Vagina (tissue), 2 donors: ENCODE data around the gene CLUH. TPM values are rescaled to one million over a fixed set of nuclear protein-coding genes. Genes with fewer than 3 reads are reported as not detected.

Experiments
- DNase-seq, 2 donors: peaks; one replicate each; pipeline ENCODE4 v3.0.0-alpha.2; 2017; ENCODE audit errors: extremely low spot score in 2 of 2
- H3K27ac ChIP-seq: fragments of 200-600 bp; sonication (generic); one replicate; pipeline ENCODE4 v1.5.1; 2019
- H3K27me3 ChIP-seq: fragments of 200-600 bp; sonication (generic); one replicate; pipeline ENCODE4 v1.5.1; 2019
- H3K36me3 ChIP-seq, 2 donors: fragments of 200-600 bp; sonication (generic); one replicate each; pipeline ENCODE4 v1.5.1; 2017 to 2019
- H3K4me1 ChIP-seq: fragments of 200-600 bp; sonication (generic); one replicate; pipeline ENCODE4 v1.5.1; 2019
- H3K4me3 ChIP-seq, 2 donors: fragments of 200-600 bp; sonication (generic); 1 replicate in 1 of 2; 2 replicates in 1 of 2; pipeline ENCODE4 v1.5.1; 2016 to 2019
- H3K9me3 ChIP-seq: fragments of 200-600 bp; sonication (generic); one replicate; pipeline ENCODE4 v1.5.1; 2019
- CTCF ChIP-seq, 3 experiments: fragments of 450-650 bp in 2 of 3; fragments of 200-600 bp in 1 of 3; sonication (generic) in 1 of 3; IDR thresholded peaks; one replicate each; pipeline ENCODE4 v1.5.1; 2017 to 2019; ENCODE audit warnings: antibody characterized with exemption in 3 of 3, mild to moderate bottlenecking in 2 of 3, moderate library complexity in 2 of 3
- POLR2A ChIP-seq, 2 donors: fragments of 450-650 bp; IDR thresholded peaks; one replicate each; pipeline ENCODE4 v1.6.1; 2017; ENCODE audit warnings: antibody characterized with exemption in 2 of 2, mild to moderate bottlenecking in 2 of 2, moderate library complexity in 2 of 2
- POLR2AphosphoS5 ChIP-seq, 2 donors: sonication (generic); formaldehyde crosslinking; IDR thresholded peaks; one replicate each; pipeline ENCODE4 v1.9.0; 2017; ENCODE audit warnings: antibody characterized with exemption in 2 of 2, mild to moderate bottlenecking in 2 of 2, low read depth in 1 of 2; ENCODE audit not compliant: insufficient read depth in 1 of 2
- intact Hi-C: fragments of 100-400 bp; cut with DNase I; formaldehyde crosslinking; loops from one replicate; pipeline ENCODE4 v1.15.1; 2023
- total RNA-seq: library from RNA; depleted of rRNA; stranded (reverse); fragments of >200 nt; gene quantifications from one replicate; pipeline ENCODE4 v1.2.3, GENCODE V29; 2016

CLUH gene
- total RNA-seq, 1 donor from 2014 or later: 52.3 TPM

- H3K36me3 ChIP-seq: peaks cover 0 to 89% of the 10 kb centered on the region in 2 donors
These were observed 13.9 kb downstream of the CLUH start for GRCh38 chr17:2697611-2698162.

DNA sequence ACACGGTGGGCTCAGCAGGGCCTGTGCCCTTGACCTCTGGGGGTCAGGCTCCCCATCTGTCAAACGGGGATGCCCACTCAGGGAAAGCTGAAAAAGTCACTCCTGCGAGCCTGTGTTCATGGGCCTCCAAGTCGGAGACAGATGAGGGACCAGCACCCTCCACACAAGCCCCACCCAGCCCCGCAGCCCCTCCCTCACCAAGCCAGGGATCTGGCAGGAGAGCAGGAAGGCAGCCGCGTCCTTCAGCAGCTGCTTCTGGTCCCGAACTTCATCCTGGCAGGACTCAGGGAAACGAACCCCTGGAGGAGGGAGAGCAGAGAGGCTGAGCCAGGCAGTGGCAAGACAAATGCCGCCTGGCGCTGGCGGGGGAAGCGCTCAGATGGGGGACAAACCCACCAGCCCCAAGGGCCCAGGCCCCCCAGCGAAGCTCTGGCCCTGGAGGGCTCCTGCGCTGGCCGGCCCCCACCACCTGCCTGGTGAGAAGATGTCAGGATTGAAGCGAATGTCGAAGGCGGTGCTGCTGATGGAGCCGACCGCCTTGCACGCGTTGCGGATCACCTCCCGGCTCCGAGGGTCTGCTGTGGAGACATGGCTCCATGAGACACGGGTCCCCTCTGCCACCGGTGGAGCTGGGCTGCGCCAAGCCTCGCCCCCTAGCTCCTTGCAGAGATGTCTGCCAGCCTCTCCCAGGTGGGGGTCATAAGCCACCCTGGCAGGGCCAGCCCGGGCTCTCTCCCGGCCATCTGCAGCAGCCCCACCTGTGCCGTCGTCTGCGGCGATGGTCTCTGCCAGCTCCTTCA, 15.4 kb downstream of the CLUH start:
- Histone ChIP-seq H3K4me1 (no peaks in the 10 kb centered on the region), H3K27me3 (no peaks in the 10 kb centered on the region), H3K9me3 (no peaks in the 10 kb centered on the region), H3K4me3 (no peak overlapping the region), H3K27ac (no peak overlapping the region), H3K36me3 (peaks cover 0 to 87% of the 10 kb centered on the region in 2 donors)
- intact Hi-C loops: no loop called here
- TF ChIP-seq POLR2AphosphoS5 (IDR thresholded peaks at IDR 0.05; ENCODE audit: insufficient read depth in 1 of 2, low read depth in 1 of 2): no peak
- TF ChIP-seq CTCF (IDR thresholded peaks at IDR 0.05): no peak
- no peak for TF ChIP-seq POLR2A (IDR thresholded peaks at IDR 0.05)
- DNase-seq: peak in 1 of 2 donors; percentile 91

More at GRCh38 chr17:2697611-2698162, 13.9 kb downstream of the CLUH start:
- H3K9me3 ChIP-seq: no peaks in the 10 kb centered on the region
- no peak overlapping the region for H3K4me3 ChIP-seq
- TF ChIP-seq POLR2A (IDR thresholded peaks at IDR 0.05) (no peak), CTCF (IDR thresholded peaks at IDR 0.05) (no peak), POLR2AphosphoS5 (IDR thresholded peaks at IDR 0.05; ENCODE audit: insufficient read depth in 1 of 2, low read depth in 1 of 2) (no peak)
- no peak overlapping the region for H3K27ac ChIP-seq
- H3K4me1 ChIP-seq: no peaks in the 10 kb centered on the region
- no peaks in the 10 kb centered on the region for H3K27me3 ChIP-seq
- DNase-seq: no peak
- intact Hi-C loops: no loop called here

- TF ChIP-seq POLR2AphosphoS5 (IDR thresholded peaks at IDR 0.05; ENCODE audit: insufficient read depth in 1 of 2, low read depth in 1 of 2) (no peak), POLR2A (IDR thresholded peaks at IDR 0.05) (no peak), CTCF (IDR thresholded peaks at IDR 0.05) (no peak)
- peaks cover 0 to 81% of the 10 kb centered on the region in 2 donors for H3K36me3 ChIP-seq
- H3K4me3 ChIP-seq: no peak overlapping the region
- no peaks in the 10 kb centered on the region for H3K27me3 ChIP-seq
- H3K27ac ChIP-seq: no peak overlapping the region
- no peaks in the 10 kb centered on the region for H3K4me1 ChIP-seq
- intact Hi-C loops: no loop called here
- no peaks in the 10 kb centered on the region for H3K9me3 ChIP-seq
- DNase-seq: peak in 1 of 2 donors; percentile 95
These were observed 16.2 kb downstream of the CLUH start for GRCh38 chr17:2695243-2695960.

DNA sequence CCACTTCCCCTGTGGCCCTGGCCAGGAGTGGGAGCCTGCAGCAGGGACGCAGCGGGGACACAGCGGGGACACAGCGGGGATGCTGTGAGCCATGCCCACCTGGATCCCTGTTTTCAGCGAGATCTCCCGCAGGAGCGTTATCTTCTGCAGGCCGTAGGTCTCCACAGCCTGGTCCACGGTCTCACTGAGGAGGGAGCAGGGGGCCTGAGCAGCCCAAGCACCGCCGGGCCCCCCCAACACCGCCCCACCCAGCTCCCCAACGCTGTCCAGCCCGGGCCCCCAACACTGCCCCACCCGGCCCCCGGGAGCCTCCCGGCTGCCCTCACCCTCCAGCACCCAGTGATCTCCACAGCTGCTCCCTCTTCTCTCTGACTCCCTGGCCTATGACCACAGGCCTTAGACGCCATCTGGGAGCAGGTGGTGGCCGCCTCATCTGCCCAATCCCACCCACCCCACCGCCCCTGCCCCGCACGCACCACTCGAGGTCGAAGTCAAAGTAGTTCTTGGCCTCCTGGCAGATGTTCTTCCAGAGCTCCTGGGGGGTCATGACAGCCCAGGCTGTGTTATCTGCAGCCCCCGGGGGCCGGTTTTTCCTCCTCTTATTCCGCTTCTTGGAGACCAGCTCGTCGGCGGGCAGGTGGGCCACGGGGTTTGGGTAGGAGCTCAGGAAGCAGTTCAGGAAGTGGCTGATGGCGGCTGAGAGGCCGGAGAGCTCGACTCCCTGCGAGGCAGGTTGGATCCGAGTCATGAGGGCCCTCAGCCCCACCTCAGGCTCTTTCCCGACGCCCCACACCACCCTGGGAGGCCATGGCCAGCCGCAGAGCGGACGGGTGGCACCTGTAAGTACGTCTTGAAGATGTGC, 17.0 kb downstream of the CLUH start:
- Histone ChIP-seq H3K4me1 (peaks cover 2% of the 10 kb centered on the region), H3K9me3 (no peaks in the 10 kb centered on the region), H3K36me3 (peaks cover 0 to 79% of the 10 kb centered on the region in 2 donors), H3K4me3 (no peak overlapping the region), H3K27ac (no peak overlapping the region), H3K27me3 (no peaks in the 10 kb centered on the region)
- peak in 1 of 2 donors; percentile 89 for DNase-seq
- TF ChIP-seq CTCF (IDR thresholded peaks at IDR 0.05) (no peak), POLR2A (IDR thresholded peaks at IDR 0.05) (no peak), POLR2AphosphoS5 (IDR thresholded peaks at IDR 0.05; ENCODE audit: insufficient read depth in 1 of 2, low read depth in 1 of 2) (no peak)
- intact Hi-C loops: no loop called here
